Tongue (tissue), 2 donors: ENCODE measurements around the gene CHCHD3. TPM values are rescaled to one million over a fixed set of nuclear protein-coding genes. Genes with fewer than 3 reads are reported as not detected.

Source experiments
- DNase-seq: peaks from one replicate; pipeline ENCODE4 v3.0.0-alpha.2; 2015
- total RNA-seq: library from RNA; depleted of rRNA; stranded (reverse); fragments of >200 nt; gene quantifications from one replicate; pipeline ENCODE4 v1.2.3, GENCODE V29; 2014

CHCHD3 gene
- 123 TPM for total RNA-seq

DNA sequence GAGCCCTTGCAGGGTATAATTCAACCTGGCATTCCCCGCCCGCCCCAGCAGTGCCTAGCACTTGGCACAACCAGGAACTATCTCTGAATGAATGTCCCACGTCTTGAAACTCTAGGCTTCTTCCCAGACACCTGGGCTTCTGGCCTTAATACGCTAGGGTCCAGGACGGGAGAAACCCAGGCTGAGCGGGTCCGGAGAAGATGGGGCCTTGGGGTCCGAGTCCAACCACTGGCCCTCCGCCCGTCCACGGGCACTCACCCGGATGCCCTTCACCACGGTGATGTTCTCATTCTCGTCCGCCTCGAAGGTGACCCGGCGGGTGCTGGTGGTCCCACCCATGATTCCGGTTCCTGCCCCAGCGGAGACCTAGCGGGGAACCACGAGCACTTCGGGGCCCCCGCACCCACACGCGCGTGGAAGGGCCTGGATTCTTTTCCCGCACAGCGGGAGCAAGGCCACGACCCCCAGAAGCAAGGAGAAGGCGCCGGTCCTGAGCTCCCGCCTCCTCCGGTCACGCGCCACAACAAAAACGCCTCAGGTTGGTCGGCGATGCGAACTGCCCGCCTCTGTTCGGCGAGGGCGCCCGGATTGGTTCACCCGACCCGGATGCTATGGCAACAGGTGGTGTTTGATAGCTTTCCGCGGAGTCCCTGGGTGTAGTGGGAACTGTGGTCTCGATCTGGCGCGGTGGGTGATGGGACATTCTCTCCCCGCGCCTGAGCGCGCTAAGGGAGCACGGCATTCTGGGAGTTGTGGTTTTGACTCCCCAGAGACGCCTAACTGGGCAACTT is at the start of gene CHCHD3:
TSS of gene CHCHD3 (minus strand) at position 492 of the 791 bp plus-strand sequence. CDS start at position 339, 153 bp downstream.
- peak; percentile 99 for DNase-seq

DNA sequence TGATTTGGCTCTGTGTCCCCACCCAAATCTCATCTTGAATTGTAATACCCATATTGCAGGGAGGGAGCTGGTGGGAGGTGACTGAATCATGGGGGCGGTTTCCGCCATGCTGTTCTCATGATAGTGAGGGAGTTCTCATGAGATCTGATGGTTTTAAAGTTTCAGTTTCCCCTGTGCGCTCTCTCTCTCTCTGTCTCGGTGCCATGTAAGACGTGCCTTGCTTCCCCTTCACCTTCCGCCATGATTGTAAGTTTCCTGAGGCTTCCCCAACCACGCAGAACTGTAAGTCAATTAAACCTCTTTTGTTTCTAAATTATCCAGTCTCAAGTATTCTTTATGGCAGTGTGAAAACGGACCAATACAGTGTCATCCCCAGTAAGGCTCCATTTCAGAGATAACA is 48.3 kb upstream of the CHCHD3 start:
- no peak for DNase-seq

DNA sequence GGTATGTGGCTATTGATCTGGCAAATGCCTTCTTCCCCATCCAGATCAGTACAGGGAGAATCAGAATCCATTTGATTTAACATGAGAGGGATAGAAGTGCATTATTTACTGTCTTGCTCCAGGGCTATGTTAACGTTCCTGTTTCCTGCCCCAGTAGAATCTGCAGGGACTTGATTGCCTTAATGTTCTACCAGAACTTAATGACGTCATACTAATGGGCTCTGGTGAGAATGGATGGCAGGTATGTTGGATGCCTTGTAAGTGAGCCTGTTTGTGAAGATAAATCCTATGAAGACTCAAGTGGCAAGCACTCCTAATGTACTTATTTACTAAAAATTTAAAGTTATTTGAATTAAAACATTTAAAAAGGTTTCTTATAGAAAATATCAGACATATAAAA is 44.5 kb upstream of the CHCHD3 start:
- DNase-seq, result no peak

DNA sequence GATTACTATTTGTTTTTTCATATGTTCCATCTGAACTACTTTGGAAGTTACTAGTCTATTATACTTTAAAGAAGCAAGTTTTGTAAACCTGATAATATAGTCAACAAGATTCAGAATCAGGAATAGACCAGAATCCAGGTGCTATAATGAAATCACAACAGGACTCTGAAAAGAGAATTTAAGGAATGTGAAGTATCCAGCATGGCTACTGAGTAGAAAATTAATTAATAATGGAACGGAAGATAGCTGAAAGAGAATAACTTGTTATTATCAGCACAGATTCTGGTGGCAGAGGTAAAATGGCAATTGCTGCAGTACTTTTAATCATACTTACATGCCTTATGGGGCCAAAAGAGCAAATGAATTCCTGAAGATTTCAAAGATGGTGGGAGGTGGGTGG is 43.1 kb upstream of the CHCHD3 start:
- DNase-seq, result no peak

DNA sequence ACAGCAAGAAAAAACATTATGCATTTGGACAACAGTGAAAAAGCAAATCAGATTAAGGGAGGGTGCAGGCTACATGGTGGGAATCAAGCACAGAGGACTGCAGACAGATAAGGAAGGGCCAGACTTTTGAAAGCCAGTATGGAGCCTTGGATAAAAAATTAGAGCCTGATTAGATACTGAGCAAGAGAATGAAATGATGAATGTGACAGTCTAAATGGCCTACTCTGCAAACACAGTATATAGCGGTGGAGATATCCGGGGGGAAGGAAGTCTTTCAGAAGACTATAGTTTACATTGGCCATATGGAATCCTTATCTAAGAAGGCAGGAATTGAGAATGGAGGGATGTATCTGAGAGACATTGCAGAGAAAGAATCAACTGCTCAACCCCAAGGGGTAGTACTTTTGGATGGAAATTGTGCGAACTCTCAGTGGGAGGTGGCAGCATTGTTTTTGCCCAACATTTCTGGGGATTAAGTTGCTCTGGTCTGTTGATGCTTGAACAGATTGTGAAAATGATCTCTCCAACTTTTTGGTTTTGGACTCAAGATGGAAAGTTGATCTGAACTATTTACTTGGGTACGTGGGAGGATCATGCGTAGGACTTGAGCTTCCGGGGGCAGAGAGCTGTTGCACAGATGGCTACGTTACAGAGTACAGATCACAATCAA is 39.4 kb upstream of the CHCHD3 start:
- no peak for DNase-seq

DNA sequence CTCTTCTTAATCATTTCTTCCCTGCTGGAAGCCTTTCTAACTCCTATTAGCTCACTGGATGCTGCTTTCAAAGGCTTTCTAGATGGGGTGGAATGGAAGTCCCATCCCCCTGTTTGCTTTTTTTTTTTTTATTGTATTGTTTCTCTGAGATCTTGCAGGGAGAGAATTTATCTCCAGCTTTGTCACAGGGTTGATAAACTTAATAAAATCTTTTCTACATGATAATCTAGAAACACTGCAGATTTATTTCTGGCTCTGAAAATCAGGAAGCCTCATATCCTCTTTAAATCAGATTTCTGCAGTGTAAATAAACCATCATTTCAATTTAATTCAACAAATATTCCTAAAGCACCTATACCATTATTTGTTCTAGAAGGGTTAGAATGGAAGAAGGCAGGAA is 37.2 kb upstream of the CHCHD3 start:
- no peak for DNase-seq

DNA sequence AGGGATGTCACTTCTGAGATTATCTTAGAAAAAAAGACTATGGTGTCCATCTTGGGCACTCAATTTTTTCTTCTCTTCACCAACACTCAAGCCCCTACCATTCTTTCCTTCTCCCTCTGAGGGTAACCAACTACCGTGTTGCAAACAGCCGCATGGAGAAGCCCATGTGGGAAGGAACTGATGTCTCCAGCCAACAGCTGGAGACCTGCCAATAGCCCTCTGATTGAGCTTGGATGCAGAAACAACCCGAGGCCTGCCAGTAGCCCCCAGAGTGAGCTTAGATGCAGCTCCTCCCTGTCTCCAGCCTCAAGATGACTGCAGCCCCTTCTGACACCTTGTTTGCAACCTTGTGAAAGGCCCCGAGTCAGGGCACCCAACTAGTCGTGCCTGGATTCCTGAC is 36.4 kb upstream of the CHCHD3 start:
- DNase-seq, result peak; percentile 31

DNA sequence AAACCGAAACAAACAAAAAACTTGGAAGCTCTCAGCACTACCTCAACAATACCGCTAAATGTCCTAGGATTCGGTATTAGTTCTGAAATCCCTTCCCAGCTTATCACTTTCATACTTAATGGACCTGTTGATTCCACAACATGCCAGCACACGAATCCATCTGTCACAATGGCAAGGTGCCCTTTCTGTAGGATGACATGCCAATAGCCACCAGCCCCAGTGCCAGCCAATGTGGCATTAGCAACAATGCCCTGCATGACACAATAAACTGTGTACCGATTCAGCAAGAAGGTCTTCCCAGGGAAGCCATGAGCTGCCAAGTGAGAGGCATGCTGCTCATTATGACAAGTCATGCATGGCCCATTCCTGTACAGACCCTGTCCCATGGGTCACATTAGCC is 35.6 kb upstream of the CHCHD3 start:
- DNase-seq, result peak; percentile 65

DNA sequence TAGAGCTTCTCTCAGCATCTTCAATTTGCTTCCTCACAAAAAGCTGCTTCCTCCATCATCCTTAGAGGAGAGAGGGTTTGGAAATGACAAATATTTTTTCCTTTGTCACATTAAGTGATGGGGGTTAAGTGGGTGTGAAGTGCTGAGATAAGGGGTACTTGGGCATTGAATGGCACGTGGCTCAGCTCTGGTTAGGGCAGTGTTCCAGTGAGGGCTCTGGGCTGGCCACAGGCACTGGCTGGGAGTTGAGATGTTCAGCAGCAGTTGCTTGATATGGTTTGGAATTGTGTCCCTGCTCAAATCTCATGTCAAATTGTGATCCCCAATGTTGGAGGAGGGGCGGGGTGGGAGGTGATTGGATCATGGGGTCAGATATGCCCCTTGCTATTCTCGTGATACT is 33.7 kb upstream of the CHCHD3 start:
- no peak for DNase-seq

DNA sequence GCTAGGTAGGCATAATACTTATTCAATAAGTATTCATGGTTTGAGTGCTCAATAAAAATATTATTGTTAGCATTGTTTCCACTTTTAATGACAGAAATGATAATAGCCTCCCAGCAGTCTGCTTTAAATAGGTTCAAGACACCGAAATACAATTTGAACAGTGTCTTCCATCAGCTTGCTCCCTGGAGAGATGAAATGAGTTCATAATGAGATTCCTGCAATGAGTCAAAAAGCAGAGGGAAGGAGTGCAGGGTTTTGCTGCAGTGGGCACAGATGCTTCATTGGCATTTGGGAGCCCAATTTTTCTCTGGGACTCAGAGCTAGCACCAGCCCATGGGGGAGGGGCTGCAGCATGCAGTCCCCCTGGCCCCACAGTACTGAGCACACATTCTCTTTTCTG is 32.6 kb upstream of the CHCHD3 start:
- DNase-seq, result no peak

DNA sequence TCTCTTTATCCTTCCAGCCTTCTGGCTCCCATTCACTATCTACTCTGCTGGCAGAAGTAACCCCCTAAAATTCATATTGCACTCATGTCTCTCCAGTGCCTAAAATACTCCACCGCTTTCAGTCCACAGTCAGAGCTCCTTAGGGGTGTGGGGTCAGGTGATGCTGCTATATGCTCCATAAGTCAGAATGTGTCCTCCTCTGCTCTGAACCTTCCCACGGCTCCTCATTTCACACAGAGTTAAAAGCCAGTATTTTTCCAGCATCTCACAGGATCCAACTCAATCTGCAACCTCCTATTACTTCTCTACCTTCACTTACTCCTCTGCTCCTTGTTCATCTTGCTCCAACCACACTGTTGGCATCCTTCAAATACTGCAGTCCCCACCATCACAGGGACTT is 31.1 kb upstream of the CHCHD3 start:
- DNase-seq, result no peak

DNA sequence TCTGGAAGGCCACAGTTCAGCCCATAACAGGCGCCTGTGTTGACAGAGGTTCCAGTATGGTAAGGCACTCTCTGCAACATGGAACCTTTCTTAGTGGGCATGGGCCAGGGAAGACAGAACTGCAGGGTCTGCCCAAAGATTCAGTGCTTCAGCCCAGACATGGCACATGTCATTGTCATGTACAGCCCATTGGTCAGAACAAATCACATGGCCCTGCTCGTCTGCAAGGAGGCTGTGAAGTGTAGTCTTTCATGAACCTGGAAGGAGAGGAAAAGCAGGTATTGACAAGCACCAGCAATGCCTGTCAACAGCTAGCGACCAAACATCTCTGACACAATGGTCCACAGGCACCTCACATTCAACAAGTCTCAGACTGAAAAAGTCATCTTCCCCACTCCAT is 30.4 kb upstream of the CHCHD3 start:
- DNase-seq, result no peak

DNA sequence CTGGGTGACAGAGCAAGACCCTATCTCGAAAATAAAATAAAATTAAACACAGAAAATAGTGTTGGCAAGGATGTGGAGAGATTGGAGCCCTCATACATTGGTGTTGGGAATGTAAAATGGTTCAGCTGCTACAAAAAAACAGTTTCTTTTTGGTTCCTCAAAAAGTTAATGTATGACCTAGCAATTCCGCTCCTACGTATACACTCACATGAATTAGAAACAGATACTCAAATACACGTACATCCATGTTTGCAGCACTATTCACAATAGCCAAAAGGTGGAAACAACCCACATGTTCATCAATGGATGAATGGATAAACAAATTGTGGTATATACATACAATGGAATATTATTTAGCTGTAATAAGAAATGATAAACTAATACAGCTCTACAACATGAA is 28.4 kb upstream of the CHCHD3 start:
- no peak for DNase-seq

DNA sequence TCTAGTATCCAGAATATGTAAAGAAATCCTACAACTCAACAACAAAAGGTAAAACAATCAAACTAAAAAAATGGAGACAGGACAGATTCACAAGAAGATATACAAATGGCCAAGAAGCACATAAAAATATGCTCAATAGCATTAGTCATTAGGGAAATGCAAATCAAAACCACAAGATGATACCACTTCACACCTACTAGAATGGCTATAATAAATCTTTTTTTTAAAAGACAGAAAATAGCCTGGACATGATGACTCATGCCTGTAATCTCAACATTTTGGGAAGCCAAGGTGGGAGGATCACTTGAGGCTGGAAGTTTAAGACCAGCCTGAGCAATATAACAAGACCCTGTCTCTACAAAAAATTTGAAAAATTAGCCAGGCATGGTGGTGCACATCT is 27.9 kb upstream of the CHCHD3 start:
- no peak for DNase-seq

DNA sequence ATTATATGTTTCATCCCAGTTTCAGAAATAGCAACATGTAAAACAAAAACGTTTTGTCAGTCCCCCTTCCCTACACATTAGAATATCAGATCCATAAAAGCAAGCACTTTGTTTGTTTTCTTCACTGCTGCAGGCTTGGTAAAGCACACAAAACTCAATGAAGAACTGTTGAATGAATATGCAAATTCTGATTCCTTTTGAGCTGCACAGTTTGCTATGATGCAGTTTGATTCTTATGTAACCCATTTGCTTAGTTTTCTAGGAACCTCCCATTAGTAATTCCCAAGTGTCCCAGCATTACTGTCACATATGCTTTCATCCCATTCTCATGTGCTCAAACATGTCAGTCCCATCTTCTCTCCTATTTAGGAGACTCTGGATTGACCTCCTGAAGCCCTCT is 26.1 kb upstream of the CHCHD3 start:
- DNase-seq, result no peak

DNA sequence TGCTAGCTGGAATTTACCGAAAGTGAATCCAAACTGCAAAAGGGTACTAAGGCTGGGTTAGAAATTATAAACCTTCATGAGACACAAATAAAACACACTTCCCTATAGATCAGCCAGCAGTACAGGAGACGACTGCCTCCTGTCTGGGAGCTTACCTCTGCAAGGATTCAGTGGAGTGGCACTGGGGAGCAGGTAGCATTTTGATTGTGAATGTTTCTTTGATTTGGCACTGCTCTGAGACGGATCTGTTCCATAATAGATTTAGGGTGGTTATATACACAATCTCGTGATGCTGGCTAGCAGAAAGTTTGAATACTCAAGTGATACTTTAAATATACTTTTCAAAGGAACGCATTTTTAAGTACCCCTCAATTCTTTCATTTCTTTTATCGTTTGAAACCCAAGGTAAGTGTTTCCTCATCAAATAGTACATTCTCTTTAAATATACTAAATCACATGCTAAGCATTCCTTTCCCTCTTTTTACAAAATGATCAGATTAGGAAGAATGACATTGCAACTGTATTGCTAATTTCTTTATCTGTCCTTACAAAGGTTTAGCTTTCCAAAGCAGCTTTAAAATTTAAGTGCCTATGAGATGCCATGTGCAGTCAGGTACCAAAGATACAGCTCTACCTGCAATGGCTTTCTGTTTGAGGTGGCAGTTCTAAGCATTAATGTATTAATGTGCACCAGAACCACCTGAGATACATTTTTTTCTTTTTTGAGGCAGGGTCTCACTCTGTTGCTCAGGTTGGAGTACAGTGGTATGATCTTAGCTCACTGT is 20.6 kb upstream of the CHCHD3 start:
- no peak for DNase-seq

DNA sequence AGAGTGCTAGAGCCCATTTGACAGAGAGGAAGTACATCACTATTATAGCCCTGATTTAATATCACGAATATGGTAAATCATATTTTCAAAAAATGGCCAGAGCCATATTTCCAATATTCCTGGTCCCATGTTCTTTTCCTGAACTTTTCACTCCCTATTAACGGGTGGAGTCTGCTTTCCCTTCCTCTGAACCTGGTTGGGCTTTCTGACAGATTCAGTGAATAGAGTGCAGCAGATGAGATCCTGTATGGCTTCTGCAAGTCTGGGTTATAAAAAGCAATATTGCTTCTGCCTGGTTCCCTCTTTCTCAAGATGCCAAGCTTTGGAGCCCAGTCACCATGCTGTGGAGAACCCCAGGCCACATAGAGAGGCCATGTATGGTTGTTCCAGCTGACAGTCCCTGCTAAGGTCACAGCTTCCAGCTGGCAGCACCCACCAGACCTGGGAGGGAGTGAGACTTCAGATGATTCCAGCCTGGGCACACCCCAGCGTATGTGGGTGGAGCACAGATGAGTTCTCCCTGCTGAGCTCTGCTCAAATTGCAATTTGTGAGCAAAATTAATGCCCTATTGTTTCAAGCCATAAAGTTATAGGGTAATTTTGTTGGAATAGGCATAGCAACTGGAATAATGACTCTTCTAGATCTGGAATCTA is 17.9 kb upstream of the CHCHD3 start:
- DNase-seq, result no peak

DNA sequence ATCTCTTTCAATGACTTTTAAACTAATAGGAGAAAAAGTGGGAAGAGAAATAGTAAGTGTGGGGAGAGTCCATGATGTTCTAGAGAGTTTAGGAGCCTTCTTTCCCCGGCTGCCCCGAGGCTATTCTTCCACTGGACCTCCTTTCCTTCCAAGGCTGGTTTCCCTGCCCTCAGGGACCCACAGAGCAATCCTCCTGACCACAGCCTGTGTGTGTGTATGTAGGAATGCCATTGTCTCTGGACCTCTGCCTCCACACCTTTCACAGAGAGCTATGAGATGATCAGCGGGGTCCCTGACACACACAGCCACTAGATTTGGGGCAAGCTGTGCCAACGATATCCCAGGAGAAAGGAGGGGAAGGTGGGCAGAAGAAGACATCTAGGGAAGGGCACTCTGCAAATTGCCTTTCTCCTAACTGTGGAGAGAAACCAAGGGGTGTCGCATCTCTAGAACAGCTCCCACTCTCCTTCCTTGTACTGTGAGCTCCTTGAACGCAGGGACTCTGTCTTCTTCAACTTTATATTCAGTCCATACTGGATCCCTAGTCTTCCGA is 13.3 kb upstream of the CHCHD3 start:
- no peak for DNase-seq

DNA sequence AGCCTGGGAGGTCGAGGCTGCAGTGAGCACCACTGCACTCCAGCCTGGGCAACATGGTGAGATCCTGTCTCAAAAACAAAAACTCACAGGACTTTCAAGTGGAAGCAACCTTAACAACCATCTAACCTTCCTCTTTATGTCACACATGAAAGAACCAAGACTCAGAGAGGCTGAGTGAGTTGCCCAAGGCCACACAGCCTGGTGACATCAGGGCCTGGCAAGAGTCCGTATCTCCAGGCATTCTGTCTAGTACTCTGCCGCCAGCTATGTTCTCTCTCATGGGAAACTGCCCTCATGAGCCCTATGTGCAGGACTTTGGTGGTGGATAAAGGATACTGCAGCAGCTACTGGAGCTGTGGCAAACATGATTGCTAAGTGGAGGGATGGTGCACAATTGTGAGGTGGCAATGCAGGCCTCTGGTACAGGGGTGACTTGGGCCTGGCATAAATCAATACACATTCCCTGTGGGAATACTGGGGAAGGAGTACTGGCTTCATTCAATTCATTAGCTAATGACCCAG is 10.1 kb upstream of the CHCHD3 start:
- no peak for DNase-seq

DNA sequence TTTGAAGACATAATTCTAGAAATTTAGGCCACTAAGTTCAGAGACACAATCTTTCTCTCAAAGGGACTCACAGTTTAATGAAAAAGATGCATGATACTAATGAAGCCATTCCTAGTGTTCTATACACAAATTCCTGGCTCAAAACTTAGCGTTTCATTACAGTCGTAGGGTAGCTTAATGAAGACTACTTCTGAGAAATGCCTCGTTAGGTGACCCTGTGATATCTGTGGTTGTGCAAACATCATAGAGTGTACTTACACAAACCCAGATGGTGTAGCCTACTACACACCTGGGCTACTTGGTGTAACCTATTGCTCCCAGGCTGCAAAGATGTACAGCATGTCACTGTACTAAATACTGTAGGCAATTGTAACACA is 488 bp upstream of the CHCHD3 start:
- no peak for DNase-seq

DNA sequence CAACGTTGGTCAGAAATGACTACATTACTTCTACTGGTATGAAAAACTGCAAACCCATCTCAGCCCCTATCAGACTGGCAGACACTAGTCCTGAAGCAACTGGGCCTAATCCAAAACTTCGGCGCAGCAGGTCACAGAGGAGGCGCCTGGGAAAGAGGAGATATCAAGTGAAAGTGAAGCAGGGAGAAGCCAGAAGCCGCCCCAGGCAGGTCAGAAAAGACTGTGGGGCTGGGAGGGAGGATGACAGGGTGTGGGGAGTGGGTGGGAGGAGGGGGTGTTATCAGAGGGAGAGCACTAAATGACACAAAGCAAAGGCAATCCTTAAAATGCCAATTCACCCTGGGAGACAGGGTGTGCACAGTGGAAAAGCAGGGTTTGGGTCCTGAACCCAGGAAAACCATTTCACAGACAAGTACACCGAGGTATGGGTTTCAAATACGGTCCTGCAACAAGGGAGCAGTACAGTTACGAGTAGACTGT is 731 bp downstream of the CHCHD3 start:
- peak; percentile 35 for DNase-seq

DNA sequence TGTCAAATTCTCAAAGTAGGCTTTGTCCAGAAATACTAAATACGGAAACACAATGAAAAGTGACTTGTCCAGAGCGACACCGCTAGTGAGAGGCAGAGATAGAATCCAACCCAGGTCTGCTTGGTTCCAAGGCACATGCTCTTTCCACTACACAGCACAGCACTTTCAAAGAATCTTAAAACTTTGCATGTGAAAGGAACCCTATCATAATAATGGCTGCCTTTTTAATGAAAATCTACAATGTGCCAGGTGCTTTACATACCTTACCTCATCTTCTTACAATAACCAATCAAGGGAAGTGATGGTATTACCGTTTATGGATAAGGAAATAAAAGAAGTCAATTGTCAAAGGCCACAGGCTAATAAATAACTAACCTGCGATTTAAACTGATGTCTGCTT is 2.6 kb downstream of the CHCHD3 start:
- DNase-seq, result no peak
